ENCODE measurements around the gene MCC. TPM values are rescaled to one million over a fixed set of nuclear protein-coding genes. Genes with fewer than 3 reads are reported as not detected.

Gene MCC
- total RNA-seq, 3 donors from 2014 or later: 24.3 to 46.5 (median 29.4) TPM

- Histone ChIP-seq H3K4me1 (no peaks in the 10 kb centered on the region), H3K4me3 (no peak overlapping the region), H3K27ac (no peak overlapping the region), H3K36me3 (no peaks in the 10 kb centered on the region), H3K9me3 (no peaks in the 10 kb centered on the region), H3K27me3 (no peaks in the 10 kb centered on the region)
- intact Hi-C loops (cut with DNase I; ENCODE audit: low total_unique reads): no loop called here
- no peak for DNase-seq (ENCODE audit: low spot score in 2 of 2)
- TF ChIP-seq POLR2AphosphoS5 (IDR thresholded peaks at IDR 0.05): no peak
- no peak for TF ChIP-seq CTCF (IDR thresholded peaks at IDR 0.05)
- no peak for TF ChIP-seq POLR2A (IDR thresholded peaks at IDR 0.05)
Measured at GRCh38 chr5:113064806-113065205, 423.4 kb downstream of the MCC start.

- TF ChIP-seq CTCF (IDR thresholded peaks at IDR 0.05) (no peak), POLR2AphosphoS5 (IDR thresholded peaks at IDR 0.05) (no peak), POLR2A (IDR thresholded peaks at IDR 0.05) (no peak)
- intact Hi-C loops (cut with DNase I; ENCODE audit: low total_unique reads): no loop called here
- no peaks in the 10 kb centered on the region for H3K36me3 ChIP-seq
- DNase-seq (ENCODE audit: low spot score in 2 of 2): no peak
- H3K27me3 ChIP-seq: no peaks in the 10 kb centered on the region
- H3K4me1 ChIP-seq: no peaks in the 10 kb centered on the region
- no peak overlapping the region for H3K4me3 ChIP-seq
- no peak overlapping the region for H3K27ac ChIP-seq
- no peaks in the 10 kb centered on the region for H3K9me3 ChIP-seq
Measured at GRCh38 chr5:113063927-113064326, 424.3 kb downstream of the MCC start.

GRCh38 chr5:113062869-113063508, 425.3 kb downstream of the MCC start:
- Histone ChIP-seq H3K9me3 (no peaks in the 10 kb centered on the region), H3K27me3 (no peaks in the 10 kb centered on the region), H3K4me1 (no peaks in the 10 kb centered on the region), H3K27ac (no peak overlapping the region), H3K36me3 (no peaks in the 10 kb centered on the region), H3K4me3 (no peak overlapping the region)
- intact Hi-C loops (cut with DNase I; ENCODE audit: low total_unique reads): no loop called here
- TF ChIP-seq CTCF (IDR thresholded peaks at IDR 0.05) (no peak), POLR2AphosphoS5 (IDR thresholded peaks at IDR 0.05) (no peak), POLR2A (IDR thresholded peaks at IDR 0.05) (no peak)
- no peak for DNase-seq (ENCODE audit: low spot score in 2 of 2)

- H3K9me3 ChIP-seq: no peaks in the 10 kb centered on the region
- H3K4me1 ChIP-seq: no peaks in the 10 kb centered on the region
- H3K4me3 ChIP-seq: no peak overlapping the region
- no peak overlapping the region for H3K27ac ChIP-seq
- no peak for TF ChIP-seq CTCF (IDR thresholded peaks at IDR 0.05)
- no peak for TF ChIP-seq POLR2A (IDR thresholded peaks at IDR 0.05)
- TF ChIP-seq POLR2AphosphoS5 (IDR thresholded peaks at IDR 0.05): no peak
- intact Hi-C loops (cut with DNase I; ENCODE audit: low total_unique reads): no loop called here
- no peaks in the 10 kb centered on the region for H3K27me3 ChIP-seq
- DNase-seq (ENCODE audit: low spot score in 2 of 2): no peak
- H3K36me3 ChIP-seq: no peaks in the 10 kb centered on the region
Measured at GRCh38 chr5:113061846-113062780, 426.1 kb downstream of the MCC start.

Measured in breast epithelium (tissue), 4 donors.